ENCODE data around the gene G0S2.

G0S2 gene

DNA sequence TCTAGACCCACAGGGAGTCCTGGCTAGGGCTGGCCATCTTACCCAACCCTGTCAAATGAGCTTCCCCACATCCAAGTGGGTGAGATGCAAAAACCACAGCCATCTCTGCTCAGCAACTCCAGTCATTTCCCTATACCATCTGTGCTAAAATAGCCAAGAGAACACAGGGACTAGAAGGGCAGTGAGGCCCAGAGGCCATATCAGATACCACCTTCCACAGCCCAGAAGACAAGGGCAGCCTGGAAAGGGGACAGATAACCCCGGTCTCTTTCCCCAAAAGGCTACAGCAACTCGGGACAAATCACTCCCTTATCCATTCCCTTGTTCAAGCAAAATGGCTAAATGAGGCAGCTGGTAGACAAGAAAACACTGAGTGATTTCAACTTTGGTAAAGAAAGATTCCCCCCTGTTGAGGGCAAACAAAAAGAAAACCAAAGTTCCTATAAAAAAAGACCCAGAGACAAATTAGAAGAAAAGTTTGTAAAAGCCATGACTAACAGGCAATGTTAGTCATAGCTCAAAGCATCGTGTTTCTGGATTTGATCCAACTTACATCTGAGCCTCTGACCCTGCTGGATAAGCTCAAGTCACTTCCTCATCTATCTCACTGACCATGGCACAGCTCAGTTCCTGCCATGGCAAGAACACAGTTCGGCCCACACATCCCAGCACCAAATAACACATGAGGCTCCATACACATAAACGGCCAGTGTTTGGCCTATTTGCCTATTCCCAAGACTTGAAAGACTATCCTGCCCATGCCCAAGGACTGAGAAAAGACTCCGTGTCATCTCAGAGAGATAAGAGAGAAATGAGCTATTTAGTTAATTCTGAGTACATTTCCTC lies 26.1 kb upstream of the G0S2 start:
- DNase-seq, result no peak

DNA sequence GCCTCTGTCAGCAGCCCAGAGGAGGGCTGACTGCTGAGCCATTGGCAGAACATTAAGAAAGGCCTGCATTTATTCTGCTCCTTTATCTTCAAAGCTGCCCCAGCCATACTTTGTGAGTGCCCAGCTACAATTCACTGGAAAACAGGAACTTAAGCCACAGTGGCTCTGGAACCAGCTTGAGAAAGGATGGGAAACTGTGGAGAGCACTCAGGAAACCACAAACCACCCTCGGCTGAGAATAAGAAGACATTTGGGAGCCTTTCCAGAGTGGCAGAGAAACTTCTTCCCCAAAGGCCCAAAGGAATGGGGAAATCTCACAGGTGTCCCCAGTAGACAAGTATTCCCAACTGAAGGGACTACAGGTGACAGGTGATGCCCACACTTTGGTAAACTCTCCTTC lies 24.8 kb upstream of the G0S2 start:
- no peak for DNase-seq

DNA sequence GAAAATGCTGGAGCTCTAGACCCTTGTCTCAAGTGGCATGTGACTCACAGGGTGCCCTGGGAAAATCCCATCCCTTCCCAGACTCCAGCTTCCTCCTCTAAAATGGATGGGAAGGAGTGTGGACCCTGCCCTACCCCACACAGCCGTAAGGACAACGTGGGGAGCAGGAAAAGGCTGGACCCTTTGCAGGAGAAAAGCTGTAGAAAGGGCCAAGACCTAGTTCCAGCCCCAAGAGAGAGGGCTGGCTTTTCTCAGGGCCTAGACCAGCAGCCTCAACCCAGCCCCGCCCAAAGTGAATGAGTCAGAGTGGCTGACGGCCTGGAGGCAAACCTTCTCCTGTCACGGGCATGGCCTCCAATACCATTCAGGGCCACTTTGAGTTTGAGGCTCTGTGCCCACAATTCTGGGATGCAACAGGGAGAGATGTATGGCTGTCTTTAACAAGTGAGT lies 24.0 kb upstream of the G0S2 start:
- DNase-seq, result peak; percentile 66 to 72

DNA sequence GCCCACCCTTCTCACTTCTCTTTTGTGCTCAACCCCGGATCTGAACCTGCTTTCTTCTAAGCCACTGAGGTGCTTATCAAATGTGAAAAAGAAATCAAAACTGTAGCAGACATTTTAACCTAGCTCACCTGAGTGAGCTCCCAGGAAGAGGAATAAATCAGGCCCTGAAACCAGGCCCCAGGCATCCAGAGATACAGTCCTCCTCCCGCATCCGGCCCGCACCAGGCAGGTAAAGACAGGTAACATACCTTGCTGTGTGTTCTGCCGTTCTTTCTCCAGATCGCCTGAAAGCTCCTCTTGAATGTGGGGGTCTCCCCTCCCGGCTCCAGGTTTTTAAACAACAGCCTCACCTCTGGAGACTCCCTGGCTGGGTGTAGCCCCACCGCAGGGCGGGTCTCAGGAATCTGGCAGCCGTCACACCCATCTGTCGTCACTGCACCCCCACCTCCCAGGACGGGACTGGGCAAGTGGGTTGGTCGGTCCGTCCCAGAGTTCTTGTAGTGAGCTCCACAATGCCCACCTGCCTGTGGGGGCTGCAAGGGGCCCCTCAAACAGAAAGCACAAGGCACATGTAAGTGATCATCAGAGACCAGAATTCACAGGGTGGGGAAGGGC lies 23.0 kb upstream of the G0S2 start, which contains the start of gene LAMB3:
LAMB3 (minus strand) TSS at position 305 of the 615 bp plus-strand sequence. CDS start 1,481 bp downstream, outside the sequence.
- DNase-seq, result no peak

DNA sequence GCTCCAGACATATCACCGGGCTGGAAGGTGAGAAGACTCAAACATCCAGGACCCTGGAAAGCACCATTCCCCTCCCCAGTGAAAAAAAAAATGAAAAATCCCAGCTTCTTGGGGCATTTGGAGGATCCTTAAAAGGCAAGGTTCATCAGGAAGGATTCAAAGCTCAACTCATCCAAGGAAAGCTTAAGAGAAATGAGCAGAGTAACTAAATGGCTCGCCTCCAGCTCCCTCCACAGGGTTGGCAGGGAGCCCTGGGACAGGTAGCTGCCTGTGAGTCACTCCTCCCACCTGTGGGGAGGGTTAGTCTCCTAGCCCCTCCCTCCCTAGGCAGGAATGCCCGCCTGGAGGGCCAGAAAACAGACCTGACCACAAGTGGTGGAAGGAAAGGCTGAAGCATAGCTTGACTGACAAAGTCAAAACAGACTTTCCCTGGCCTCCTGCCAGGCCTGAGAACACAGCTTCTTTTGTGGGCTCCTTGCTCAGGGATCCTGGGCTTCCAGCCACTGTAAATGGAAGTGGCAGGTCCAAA lies 22.3 kb upstream of the G0S2 start:
- peak; percentile 50 to 74 for DNase-seq

DNA sequence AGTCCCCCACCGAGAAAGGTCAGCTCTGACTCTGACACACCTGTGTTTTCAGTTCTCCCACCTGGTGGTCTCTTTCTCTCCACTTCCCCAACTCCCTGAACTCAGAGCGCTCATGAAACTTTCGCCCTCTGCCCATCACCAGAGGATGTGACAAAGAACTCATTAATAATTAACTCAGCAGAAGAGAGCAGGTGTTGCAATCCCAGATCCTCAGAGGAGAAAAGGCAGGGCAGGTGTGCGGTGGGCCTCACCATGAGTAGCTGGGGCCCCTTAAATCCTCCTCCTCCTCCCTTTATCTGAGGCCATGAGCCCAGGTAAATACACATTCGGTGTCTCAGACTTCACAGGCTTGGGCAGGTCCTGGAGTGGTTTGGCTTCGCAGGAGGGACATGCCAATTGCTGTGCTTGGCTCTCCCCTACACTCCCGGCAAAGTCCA lies 21.3 kb upstream of the G0S2 start:
- no peak for DNase-seq

DNA sequence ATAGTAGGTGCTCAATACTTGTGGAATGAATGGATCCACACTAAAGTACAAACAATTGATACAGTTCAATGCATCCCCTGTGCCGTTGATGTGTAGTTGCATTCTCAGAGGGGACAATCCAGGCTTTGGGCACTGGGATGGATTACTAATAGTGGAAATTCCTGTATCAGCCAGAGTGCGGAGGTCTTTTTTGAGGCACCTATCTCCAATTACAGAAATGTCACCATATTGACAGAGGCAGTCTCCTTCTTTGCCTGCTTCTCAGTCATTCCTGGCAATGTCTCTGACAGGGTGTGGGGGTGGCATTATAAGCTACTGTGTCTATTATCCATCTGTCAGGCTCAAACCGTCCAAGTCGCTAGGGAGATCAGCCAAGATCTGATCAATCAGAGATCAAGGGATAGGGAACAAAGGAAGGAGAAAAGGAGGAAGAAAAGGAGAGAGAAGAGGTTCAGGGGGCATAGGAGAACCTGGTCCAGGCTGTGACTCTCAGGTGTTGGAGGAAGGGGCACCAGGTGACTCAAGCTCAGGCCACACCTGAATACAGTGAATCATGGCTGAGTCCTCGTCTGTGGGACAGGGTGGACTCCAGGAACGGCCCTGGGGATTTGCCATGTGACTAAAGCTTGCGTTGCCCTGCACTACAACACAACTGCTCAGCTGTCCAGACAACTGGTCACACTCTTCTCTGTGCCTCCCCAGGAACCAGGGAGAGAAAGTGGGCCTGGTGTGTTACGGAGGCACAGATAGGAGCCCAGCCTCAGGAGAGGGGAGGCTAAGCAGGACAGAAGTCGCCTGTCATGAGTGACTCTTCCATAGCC lies 19.6 kb upstream of the G0S2 start:
- DNase-seq, result no peak

DNA sequence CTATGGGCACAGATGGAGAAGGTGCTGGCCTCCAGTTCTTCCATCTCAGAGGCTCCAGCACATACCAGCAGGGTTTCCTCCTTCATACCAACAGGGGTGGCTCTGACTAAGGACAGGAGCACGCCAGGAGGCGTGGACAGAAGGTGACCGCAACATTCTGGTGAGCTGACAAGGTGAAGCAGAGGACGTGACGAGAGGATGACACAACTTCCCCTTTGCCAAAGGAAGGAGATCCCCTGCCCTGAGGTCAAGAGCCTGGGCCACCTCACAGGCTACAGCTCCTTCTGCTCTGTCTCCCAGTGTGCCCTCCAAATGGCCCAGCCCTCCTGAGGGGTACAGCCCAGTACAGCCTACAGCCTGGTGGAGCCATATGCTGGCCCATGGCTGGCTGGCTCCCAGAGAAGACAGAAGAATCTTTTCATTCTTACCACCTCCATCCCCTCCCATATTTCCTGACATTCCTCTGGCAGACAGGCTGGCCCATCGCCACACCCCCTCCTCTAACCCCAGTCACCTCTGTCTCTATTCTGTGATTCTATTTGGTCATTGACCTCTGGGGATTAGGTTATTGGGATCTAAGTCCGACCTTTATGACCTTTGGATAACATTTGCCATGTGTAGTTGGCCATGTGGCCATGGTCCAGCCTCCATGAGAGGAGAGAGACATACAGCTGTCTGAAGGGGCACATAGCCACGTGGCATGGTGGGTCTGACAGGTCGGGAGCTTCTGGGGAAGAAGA lies 17.9 kb upstream of the G0S2 start:
- DNase-seq, result no peak

DNA sequence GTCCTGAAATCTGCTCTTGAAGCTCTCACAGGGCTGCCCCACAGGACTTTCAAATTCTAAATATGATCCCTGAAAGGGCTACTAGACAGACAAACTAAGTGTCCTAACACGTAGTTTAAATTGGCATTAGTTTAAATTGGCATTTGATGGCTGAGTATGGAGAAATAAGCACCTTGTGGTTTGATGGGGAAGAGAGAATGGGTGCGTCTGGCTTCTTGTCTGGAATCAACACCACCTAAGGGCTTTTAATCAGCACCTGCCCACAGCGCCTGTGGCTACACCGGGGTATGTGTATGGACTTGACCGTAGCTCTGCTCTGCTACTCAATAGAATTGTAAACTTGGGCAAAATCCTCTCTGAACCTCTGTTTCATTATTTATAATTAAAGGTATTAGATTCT lies 17.3 kb upstream of the G0S2 start:
- DNase-seq, result no peak

DNA sequence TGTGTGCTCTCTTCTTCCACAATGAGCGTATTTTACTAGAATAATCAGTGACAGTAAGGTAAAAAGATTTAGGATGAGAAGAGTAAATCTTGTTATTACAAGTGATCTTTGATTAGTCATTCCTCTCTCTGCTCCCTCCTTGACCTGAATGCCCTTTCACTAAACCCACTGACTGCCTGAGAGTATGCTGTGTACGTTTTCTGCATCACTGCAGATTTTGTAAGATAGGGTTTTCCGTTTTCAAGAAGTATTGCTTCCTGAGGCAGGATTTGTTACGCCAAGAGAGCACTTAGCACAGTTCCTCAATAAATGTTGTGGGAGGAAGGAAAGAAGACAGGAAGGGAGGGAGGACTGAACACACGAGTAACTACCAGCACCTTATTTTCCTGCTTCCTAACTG lies 15.3 kb upstream of the G0S2 start:
- DNase-seq, result no peak

DNA sequence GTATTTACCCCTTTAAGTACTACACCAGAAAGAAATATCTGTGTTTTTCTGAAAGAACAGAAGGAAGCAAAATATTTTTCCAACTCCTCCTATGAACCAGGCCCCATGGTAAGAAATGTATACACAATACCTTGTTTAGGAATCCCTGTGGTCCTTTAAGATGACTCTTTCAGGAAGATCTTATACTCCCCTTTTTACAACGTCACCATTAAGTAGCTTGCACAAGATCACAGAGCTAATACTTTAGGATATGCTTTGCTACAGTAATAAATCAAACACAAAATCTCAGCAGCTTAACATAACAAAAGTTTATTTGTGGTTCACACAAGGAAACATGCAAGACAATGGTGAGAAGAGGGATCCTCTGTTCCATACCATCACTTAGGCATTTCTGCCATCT lies 14.1 kb upstream of the G0S2 start:
- DNase-seq, result no peak

DNA sequence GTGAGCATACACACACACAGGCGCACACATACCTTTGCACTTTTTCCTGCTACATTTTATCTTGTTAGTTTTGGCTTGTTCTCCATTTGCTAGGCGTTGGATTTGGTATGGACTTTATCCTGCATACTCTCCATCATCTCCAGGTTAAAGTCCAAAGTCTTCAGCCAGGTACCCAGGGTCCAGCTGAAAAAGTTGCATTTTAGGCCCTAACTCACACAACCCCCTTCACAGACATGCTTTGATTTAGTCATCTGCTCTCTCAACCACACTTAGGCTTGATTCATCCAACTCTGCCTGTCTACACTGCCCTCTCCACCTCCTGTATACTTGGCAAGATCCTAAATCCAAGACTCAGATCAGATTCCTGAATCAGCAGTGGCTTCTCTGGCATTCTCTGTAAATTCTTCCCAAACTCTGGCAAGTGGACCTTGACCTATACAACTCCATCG lies 12.3 kb upstream of the G0S2 start:
- DNase-seq, result no peak

DNA sequence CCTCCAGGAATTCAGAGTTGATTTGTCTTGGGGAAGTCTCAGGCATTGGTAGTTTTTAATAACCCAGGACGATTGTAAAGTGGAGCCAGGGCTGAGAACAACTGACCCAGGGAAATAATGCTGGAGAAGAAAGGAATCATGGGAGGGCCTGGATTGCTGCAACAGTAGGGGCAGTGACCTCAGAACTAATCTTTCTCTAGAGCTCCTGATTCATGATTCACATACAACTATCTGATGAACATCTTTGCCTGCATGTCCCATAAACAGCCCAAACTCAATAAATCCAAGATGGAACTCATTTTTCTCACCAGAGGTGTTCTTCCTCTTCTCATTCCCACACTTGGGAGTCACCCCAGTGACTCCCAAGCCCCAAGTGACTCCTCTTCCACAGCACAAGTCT lies 8.1 kb upstream of the G0S2 start:
- no peak for DNase-seq

DNA sequence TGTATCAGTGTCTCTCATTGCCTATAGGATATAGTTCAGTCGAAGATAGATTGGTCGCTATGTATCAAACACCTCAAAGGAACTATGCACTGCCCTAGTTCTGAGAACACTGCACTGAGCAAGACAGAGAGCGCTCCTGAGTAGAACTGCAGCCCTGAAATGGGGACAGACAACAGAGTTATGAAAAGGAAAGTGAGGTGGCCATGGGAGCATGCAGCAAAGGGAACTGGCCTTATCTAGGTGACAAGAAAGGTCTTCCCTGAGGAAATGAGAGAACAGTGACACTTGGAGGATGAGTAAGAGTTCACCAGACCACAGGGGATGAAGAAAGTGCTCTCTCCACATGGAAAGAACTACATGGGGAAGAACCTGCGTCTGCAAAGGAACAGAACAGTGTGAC lies 7.5 kb upstream of the G0S2 start:
- DNase-seq, result no peak

DNA sequence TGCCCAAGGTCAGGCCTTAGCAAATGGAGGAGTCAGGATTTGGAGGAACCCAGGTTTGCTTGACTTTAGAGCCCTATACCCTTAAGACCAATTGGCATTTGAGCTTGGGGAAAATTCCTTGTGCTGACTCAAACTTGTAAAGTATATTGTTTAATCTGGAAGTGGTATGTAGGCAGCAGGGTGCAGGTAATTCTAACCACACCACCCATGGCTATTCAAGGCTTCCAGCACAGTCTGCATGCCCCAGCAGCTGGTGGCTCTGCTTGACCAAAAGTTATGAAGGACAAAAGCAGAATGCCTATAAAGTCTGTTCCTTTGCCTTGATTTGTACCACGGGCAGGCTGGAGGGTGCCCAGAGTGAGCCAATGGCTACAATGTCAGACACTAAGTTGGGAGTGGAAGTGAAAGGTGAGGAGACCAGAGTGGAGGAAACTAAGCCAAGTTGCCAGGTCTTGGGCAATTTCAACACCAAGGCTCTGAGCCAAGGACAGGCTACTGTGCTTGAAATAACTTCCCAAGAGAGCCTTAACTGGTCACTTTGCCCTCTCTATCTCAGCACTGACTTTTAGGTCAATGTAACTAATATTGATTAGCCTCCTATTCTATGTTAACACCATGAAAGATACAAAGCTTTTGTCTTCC lies 4.7 kb upstream of the G0S2 start:
- no peak for DNase-seq

DNA sequence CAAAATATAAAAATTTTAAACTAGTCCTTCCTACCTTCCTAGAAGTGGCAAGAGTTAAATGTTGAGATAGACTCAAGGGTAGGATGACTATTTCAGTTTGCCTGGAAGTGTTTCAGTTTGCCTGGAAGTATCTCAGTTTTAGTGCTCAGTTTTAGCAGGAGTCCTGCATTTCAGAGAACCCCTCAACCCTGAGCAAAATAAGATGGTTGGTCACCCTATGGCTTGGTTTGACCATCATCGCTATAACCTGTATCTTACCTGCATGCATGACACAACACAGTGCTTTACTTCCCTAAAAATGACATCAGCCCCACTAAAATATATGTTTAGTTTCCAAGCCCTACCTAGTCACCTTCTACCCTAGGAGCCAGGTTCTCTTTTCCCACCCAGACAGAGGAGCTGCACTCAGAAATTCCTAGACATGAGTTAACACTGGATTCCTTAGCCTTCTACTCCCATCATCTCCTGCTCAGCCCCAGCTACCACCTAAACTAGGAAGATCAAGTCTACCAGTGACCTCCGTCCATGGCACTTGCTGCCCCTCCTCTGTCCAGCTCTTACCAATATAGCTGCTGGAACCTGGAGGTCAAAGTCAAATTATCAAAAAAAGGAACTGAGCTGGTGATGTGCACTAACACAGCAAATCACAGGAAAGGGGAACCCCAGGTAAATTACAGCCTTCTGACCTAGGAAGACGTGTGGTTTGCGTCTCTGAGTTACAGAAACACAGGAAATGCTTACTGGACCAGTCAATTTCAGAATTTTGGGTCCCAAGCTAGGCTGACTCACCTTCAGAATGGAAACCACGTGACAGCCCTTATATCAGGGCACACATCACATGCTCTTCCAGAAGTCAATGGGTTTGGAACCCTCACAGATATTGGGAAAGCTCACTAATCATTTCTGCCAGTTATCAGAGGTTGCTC lies 2.2 kb upstream of the G0S2 start:
- DNase-seq, result no peak

DNA sequence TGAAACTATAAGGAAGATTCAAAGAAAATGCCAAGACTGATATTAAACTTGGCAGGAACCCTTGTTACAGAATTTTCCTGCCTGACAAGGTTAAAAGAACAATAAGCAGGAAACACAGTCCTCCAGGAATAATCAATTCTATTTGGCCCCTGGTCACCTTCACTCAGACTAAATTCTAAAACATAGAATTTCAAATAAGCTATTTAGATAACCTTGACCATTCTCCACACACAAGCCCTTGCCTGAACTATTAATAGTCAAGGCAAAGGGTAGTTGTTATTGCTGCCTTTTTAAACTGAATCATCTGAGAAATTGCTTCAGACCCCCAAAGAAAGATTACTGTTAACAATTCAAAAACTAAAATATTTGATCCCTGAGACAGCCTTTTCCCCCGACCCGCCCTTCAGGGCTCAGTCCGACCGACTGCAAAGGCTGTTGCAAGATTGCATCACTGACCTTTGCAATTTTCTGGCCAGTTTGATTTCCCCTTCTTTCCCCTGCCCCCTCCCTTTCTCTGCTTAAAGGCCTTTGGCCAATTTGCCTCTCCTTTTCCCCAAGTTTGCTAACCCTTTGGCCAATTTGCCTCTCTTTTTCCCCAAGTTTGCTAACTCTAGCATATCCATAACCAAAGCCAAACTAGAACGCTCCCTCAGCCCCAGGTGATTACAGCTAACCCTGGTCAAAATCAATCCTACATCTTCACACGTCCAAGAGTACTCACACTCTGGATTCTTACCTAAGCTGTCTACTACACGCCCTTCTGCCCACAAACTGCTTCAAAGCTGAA lies 1.4 kb upstream of the G0S2 start:
- no peak for DNase-seq

DNA sequence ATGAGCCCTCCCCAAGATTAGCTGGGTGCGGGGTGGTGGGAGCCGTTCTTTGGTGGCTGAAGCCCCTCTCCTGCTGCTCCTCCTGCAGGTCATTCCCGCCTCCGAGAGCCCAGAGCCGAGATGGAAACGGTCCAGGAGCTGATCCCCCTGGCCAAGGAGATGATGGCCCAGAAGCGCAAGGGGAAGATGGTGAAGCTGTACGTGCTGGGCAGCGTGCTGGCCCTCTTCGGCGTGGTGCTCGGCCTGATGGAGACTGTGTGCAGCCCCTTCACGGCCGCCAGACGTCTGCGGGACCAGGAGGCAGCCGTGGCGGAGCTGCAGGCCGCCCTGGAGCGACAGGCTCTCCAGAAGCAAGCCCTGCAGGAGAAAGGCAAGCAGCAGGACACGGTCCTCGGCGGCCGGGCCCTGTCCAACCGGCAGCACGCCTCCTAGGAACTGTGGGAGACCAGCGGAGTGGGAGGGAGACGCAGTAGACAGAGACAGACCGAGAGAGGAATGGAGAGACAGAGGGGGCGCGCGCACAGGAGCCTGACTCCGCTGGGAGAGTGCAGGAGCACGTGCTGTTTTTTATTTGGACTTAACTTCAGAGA lies 448 bp downstream of the G0S2 start:
- peak in 1 of 2 donors; percentile 21 for DNase-seq

DNA sequence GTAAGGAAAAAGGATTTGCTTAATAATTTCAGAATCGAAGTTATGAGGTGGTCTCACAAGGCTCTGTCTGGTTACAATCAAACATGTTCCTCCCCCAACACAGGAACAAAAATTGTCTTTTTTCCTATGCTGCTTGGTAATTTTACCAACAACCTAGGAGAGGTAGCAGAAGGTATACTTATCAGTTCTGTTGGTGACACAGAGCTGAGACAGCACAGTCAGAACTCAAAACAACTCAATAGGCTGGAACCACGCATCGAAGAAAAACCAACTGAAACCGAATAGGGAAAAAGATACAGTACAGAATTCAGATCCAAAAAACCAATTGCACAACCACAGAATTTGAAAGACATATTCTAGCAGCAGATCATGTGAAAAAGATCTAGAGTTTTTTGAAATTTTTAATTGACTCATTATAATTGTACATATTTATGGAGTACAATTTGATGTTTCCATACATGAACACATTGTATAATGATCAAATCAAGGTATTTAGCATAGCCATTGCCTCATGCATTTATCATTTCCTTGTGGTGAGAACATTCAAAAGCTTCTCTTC lies 3.8 kb downstream of the G0S2 start:
- no peak for DNase-seq
